GM12878 (cell line): ENCODE data around the gene TRABD2B.

Experiments
- EP300 ChIP-seq, 2 experiments: fragments of 150-350 bp in 1 of 2; IDR thresholded peaks; 2 replicates each; pipeline ENCODE4 v1.6.1; 2011 to 2012; ENCODE audit warnings: low read depth in 2 of 2, low read length in 2 of 2, borderline replicate concordance in 1 of 2, improper control_type of control experiment in 1 of 2, inconsistent platforms in 1 of 2; ENCODE audit not compliant: control insufficient read depth in 1 of 2
- POLR2A ChIP-seq: IDR thresholded peaks from 2 replicates; pipeline ENCODE4 v1.6.1; 2011; ENCODE audit warnings: low read depth, mild to moderate bottlenecking, low read length
- RELA ChIP-seq: fragments of 450-650 bp; IDR thresholded peaks from 2 replicates; pipeline ENCODE4 v1.8.0; 2014; ENCODE audit warnings: borderline replicate concordance; ENCODE audit not compliant: partially characterized antibody
- RUNX3 ChIP-seq: IDR thresholded peaks from 2 replicates; pipeline ENCODE4 v1.6.1; 2012; ENCODE audit warnings: low read length, inconsistent platforms
- SIN3A ChIP-seq: IDR thresholded peaks from 2 replicates; pipeline ENCODE4 v1.6.1; 2012; ENCODE audit warnings: low read depth, low read length, improper control_type of control experiment
- SMAD1 ChIP-seq: fragments of 450-650 bp; IDR thresholded peaks from 2 replicates; pipeline ENCODE4 v1.6.1; 2018; ENCODE audit warnings: mild to moderate bottlenecking, low read depth; ENCODE audit not compliant: partially characterized antibody
- TF ChIP-seq, protein P1 (sequence below), 3 experiments: IDR thresholded peaks in 2 of 3; conservative IDR thresholded peaks in 1 of 3; 2 replicates each; pipeline ENCODE4 v1.5.1; 2011; ENCODE audit warnings: low read depth in 3 of 3, low read length in 3 of 3, mild to moderate bottlenecking in 3 of 3, control low read depth in 2 of 3, moderate library complexity in 2 of 3, inconsistent platforms in 1 of 3, mixed read lengths in 1 of 3; ENCODE audit not compliant: control insufficient read depth in 2 of 3, insufficient read depth in 1 of 3; ENCODE audit errors: extremely low read depth in 1 of 3
- TF ChIP-seq, protein P2 (sequence below): IDR thresholded peaks from 2 replicates; pipeline ENCODE4 v1.6.1; 2011; ENCODE audit warnings: low read depth, low read length, improper control_type of control experiment, borderline replicate concordance
- TF ChIP-seq, protein P3 (sequence below): fragments of 450-650 bp; IDR thresholded peaks from 2 replicates; pipeline ENCODE4 v1.6.1; 2017; ENCODE audit warnings: mild to moderate bottlenecking, low read depth, inconsistent platforms; ENCODE audit not compliant: poor library complexity, severe bottlenecking
- TF ChIP-seq, protein P4 (sequence below): IDR thresholded peaks from 2 replicates; pipeline ENCODE4 v1.6.1; 2012; ENCODE audit warnings: improper control_type of control experiment, low read depth, low read length; ENCODE audit not compliant: insufficient replicate concordance
- TF ChIP-seq, protein P5 (sequence below): IDR thresholded peaks from 2 replicates; pipeline ENCODE4 v1.6.1; 2012; ENCODE audit warnings: low read depth, low read length, improper control_type of control experiment

DNA sequence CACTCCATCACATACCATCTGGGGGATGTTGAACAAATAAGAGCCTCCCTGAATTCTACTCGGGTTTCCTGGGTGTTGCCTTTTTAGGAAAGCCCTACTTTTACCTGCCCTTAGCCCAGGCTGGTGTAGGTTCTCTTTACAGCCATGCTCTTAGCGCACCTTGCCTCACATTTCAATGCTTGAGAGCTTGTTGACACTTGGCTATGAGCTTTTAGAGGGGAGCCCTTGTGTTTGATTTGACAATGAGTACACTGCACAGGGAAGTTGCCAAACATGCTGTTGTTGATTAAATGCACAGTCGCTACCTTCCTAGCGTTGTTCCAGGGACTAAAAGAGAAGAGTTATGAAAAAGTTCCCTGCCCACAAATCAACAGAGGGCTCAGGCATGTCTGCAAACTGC is 103.8 kb downstream of the TRABD2B start:
- TF ChIP-seq POLR2A: no peak
- TF ChIP-seq, protein P1, sequence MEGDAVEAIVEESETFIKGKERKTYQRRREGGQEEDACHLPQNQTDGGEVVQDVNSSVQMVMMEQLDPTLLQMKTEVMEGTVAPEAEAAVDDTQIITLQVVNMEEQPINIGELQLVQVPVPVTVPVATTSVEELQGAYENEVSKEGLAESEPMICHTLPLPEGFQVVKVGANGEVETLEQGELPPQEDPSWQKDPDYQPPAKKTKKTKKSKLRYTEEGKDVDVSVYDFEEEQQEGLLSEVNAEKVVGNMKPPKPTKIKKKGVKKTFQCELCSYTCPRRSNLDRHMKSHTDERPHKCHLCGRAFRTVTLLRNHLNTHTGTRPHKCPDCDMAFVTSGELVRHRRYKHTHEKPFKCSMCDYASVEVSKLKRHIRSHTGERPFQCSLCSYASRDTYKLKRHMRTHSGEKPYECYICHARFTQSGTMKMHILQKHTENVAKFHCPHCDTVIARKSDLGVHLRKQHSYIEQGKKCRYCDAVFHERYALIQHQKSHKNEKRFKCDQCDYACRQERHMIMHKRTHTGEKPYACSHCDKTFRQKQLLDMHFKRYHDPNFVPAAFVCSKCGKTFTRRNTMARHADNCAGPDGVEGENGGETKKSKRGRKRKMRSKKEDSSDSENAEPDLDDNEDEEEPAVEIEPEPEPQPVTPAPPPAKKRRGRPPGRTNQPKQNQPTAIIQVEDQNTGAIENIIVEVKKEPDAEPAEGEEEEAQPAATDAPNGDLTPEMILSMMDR (IDR thresholded peaks at IDR 0.05 in 2 of 3, conservative IDR thresholded peaks at IDR 0.05 in 1 of 3; ENCODE audit: control insufficient read depth in 2 of 3, extremely low read depth in 1 of 3, insufficient read depth in 1 of 3, low read depth in 3 of 3, low read length in 3 of 3): no peak
- TF ChIP-seq, protein P2, sequence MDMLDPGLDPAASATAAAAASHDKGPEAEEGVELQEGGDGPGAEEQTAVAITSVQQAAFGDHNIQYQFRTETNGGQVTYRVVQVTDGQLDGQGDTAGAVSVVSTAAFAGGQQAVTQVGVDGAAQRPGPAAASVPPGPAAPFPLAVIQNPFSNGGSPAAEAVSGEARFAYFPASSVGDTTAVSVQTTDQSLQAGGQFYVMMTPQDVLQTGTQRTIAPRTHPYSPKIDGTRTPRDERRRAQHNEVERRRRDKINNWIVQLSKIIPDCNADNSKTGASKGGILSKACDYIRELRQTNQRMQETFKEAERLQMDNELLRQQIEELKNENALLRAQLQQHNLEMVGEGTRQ: no peak
- no peak for TF ChIP-seq SMAD1
- TF ChIP-seq EP300 (IDR thresholded peaks at IDR 0.05; ENCODE audit: borderline replicate concordance in 1 of 2, control insufficient read depth in 1 of 2, low read depth in 2 of 2, low read length in 2 of 2): no peak
- TF ChIP-seq, protein P3, sequence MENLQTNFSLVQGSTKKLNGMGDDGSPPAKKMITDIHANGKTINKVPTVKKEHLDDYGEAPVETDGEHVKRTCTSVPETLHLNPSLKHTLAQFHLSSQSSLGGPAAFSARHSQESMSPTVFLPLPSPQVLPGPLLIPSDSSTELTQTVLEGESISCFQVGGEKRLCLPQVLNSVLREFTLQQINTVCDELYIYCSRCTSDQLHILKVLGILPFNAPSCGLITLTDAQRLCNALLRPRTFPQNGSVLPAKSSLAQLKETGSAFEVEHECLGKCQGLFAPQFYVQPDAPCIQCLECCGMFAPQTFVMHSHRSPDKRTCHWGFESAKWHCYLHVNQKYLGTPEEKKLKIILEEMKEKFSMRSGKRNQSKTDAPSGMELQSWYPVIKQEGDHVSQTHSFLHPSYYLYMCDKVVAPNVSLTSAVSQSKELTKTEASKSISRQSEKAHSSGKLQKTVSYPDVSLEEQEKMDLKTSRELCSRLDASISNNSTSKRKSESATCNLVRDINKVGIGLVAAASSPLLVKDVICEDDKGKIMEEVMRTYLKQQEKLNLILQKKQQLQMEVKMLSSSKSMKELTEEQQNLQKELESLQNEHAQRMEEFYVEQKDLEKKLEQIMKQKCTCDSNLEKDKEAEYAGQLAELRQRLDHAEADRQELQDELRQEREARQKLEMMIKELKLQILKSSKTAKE: no peak
- TF ChIP-seq RELA: no peak
- TF ChIP-seq, protein P4, sequence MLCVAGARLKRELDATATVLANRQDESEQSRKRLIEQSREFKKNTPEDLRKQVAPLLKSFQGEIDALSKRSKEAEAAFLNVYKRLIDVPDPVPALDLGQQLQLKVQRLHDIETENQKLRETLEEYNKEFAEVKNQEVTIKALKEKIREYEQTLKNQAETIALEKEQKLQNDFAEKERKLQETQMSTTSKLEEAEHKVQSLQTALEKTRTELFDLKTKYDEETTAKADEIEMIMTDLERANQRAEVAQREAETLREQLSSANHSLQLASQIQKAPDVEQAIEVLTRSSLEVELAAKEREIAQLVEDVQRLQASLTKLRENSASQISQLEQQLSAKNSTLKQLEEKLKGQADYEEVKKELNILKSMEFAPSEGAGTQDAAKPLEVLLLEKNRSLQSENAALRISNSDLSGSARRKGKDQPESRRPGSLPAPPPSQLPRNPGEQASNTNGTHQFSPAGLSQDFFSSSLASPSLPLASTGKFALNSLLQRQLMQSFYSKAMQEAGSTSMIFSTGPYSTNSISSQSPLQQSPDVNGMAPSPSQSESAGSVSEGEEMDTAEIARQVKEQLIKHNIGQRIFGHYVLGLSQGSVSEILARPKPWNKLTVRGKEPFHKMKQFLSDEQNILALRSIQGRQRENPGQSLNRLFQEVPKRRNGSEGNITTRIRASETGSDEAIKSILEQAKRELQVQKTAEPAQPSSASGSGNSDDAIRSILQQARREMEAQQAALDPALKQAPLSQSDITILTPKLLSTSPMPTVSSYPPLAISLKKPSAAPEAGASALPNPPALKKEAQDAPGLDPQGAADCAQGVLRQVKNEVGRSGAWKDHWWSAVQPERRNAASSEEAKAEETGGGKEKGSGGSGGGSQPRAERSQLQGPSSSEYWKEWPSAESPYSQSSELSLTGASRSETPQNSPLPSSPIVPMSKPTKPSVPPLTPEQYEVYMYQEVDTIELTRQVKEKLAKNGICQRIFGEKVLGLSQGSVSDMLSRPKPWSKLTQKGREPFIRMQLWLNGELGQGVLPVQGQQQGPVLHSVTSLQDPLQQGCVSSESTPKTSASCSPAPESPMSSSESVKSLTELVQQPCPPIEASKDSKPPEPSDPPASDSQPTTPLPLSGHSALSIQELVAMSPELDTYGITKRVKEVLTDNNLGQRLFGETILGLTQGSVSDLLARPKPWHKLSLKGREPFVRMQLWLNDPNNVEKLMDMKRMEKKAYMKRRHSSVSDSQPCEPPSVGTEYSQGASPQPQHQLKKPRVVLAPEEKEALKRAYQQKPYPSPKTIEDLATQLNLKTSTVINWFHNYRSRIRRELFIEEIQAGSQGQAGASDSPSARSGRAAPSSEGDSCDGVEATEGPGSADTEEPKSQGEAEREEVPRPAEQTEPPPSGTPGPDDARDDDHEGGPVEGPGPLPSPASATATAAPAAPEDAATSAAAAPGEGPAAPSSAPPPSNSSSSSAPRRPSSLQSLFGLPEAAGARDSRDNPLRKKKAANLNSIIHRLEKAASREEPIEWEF: no peak
- no peak for TF ChIP-seq RUNX3
- no peak for TF ChIP-seq SIN3A
- TF ChIP-seq, protein P5, sequence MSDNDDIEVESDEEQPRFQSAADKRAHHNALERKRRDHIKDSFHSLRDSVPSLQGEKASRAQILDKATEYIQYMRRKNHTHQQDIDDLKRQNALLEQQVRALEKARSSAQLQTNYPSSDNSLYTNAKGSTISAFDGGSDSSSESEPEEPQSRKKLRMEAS: no peak
